BE2C (cell line): ENCODE data around the gene PRR20G.
"Not testable (repeated sequence)": the region's sequence is repeated elsewhere in the genome, so short reads cannot be mapped to it uniquely, and the experiment has no call there.

Experiments used
- DNase-seq: peaks from one replicate; pipeline ENCODE4 v3.0.0-alpha.2; 2020
- H3K27me3 ChIP-seq: fragments of 250-450 bp; sonication (Bioruptor Pico); 2 replicates; pipeline ENCODE4 v1.5.1; 2020; ENCODE audit warnings: mild to moderate bottlenecking
- H3K36me3 ChIP-seq: fragments of 250-450 bp; sonication (Bioruptor Pico); 2 replicates; pipeline ENCODE4 v1.5.1; 2020; ENCODE audit warnings: mild to moderate bottlenecking
- H3K4me1 ChIP-seq: fragments of 250-450 bp; sonication (Bioruptor Pico); 2 replicates; pipeline ENCODE4 v1.5.1; 2020
- H3K4me3 ChIP-seq: 2 replicates; pipeline ENCODE4 v1.5.1; 2011; ENCODE audit warnings: low read depth, low read length
- H3K9me3 ChIP-seq: fragments of 250-450 bp; sonication (Bioruptor Pico); 2 replicates; pipeline ENCODE4 v1.5.1; 2020
- TF ChIP-seq, protein P1 (sequence below): IDR thresholded peaks from 2 replicates; pipeline ENCODE4 v1.5.1; 2012; ENCODE audit warnings: mild to moderate bottlenecking, low read depth, low read length

Gene PRR20G

DNA sequence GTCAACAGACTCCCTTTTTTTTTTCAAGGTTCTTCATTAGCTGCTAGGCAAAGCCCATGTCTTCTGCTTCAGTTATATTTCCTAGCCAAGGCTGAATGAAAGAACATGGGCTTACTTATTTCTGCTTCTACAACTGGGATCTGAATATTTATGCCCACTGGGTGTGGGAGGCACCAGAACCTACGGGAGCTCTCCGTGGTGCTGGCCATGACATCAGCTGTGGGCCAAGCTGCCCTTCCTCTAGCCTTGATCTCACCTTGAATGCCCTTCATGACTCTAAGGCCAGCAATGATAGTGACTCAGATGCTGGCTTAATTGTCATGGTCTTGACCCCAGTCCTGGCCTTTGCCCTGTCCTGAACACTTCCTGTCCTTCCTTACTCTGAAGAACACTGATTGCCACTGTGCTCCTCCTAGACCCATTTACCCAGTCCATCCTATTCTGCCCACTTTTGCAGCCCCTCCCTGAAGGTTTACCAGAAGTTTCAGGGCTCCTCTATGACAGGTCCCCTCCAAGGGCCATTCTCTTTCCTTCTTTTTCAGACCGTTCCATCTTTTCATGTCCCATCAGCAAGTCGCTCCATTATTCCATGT lies 32.8 kb upstream of the PRR20G start:
- Histone ChIP-seq H3K36me3 (no peaks in the 10 kb centered on the region), H3K9me3 (no peaks in the 10 kb centered on the region), H3K4me1 (no peaks in the 10 kb centered on the region), H3K27me3 (no peaks in the 10 kb centered on the region), H3K4me3 (no peak overlapping the region)
- TF ChIP-seq, protein P1, sequence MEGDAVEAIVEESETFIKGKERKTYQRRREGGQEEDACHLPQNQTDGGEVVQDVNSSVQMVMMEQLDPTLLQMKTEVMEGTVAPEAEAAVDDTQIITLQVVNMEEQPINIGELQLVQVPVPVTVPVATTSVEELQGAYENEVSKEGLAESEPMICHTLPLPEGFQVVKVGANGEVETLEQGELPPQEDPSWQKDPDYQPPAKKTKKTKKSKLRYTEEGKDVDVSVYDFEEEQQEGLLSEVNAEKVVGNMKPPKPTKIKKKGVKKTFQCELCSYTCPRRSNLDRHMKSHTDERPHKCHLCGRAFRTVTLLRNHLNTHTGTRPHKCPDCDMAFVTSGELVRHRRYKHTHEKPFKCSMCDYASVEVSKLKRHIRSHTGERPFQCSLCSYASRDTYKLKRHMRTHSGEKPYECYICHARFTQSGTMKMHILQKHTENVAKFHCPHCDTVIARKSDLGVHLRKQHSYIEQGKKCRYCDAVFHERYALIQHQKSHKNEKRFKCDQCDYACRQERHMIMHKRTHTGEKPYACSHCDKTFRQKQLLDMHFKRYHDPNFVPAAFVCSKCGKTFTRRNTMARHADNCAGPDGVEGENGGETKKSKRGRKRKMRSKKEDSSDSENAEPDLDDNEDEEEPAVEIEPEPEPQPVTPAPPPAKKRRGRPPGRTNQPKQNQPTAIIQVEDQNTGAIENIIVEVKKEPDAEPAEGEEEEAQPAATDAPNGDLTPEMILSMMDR = no peak
- DNase-seq = no peak

- TF ChIP-seq, protein P1 = no peak
Observed at GRCh38 chr3:127316685-127317084, 28.8 kb upstream of the PRR20G start.

DNA sequence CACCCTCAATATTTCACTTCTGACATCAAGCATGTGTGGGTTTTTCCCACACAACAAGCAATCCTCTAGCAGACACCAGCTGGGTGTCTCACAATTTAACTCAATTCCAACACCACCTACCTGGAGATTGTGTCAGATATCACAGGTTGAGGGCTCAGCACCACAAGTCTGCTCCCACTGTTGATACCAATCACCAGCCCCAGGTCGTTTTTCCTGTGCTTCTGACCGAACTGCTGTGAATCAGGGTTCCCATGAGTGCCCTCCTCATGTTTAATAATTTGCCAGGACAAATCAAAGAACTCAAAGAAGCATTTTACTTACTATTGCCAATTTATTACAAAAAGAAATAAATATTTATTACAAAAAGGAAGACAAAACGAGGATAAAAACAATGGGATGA lies 25.0 kb upstream of the PRR20G start:
- Histone ChIP-seq H3K4me1 (no peaks in the 10 kb centered on the region; the same call in 1 of the 2 replicates), H3K9me3 (no peaks in the 10 kb centered on the region), H3K27me3 (no peaks in the 10 kb centered on the region), H3K4me3 (no peak overlapping the region), H3K36me3 (no peaks in the 10 kb centered on the region)
- no peak for DNase-seq
- TF ChIP-seq, protein P1 = no peak

More at GRCh38 chr3:127316685-127317084, 28.8 kb upstream of the PRR20G start:
- H3K36me3 ChIP-seq = no peaks in the 10 kb centered on the region
- H3K9me3 ChIP-seq = no peaks in the 10 kb centered on the region
- no peak overlapping the region for H3K4me3 ChIP-seq
- H3K27me3 ChIP-seq = no peaks in the 10 kb centered on the region
- no peaks in the 10 kb centered on the region for H3K4me1 ChIP-seq
- no peak for DNase-seq

GRCh38 chr3:127308821-127309220 lies 21.0 kb upstream of the PRR20G start:
- peaks cover 11% of the 10 kb centered on the region for H3K4me1 ChIP-seq
- not testable (repeated sequence) for H3K4me3 ChIP-seq, H3K36me3 ChIP-seq, DNase-seq, H3K9me3 ChIP-seq, H3K27me3 ChIP-seq

DNA sequence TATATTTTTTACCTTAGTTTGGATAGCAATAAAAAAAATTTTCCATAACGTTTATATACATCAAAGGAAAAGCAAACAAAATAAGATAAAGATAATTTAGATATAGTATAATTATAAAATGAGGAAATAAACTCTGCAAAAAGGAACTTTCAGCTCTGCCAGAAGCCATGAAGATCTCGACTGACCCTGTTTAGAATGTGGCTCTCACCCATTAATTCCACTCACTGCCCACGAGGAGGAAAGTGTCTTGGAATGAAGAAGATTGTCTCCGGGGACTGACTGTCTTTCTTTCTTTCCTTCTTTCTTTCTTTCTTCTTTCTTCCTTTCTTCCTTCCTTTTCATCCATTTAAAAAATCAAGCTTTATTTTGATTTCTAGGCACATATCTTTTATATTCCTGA lies 20.1 kb upstream of the PRR20G start:
- H3K4me1 ChIP-seq = peaks cover 11% of the 10 kb centered on the region
- DNase-seq = no peak
- TF ChIP-seq, protein P1 = no peak
- H3K36me3 ChIP-seq = no peaks in the 10 kb centered on the region
- H3K9me3 ChIP-seq = no peaks in the 10 kb centered on the region
- H3K27me3 ChIP-seq = no peaks in the 10 kb centered on the region
- H3K4me3 ChIP-seq = no peak overlapping the region

GRCh38 chr3:127307112-127307835 lies 19.4 kb upstream of the PRR20G start:
- Histone ChIP-seq H3K4me3 (no peak overlapping the region), H3K36me3 (no peaks in the 10 kb centered on the region), H3K9me3 (no peaks in the 10 kb centered on the region), H3K4me1 (peaks cover 11% of the 10 kb centered on the region), H3K27me3 (no peaks in the 10 kb centered on the region)
- DNase-seq = no peak
- TF ChIP-seq, protein P1 = no peak
